HG03280 (cell line): ENCODE data around the gene C4orf50.
"Not testable (repeated sequence)": the region's sequence is repeated elsewhere in the genome, so short reads cannot be mapped to it uniquely, and the experiment has no call there.

Experiments used
- ATAC-seq: cut with Tn5 transposase; IDR thresholded peaks from one replicate; pipeline ENCODE4 v1.9.1; 2021; ENCODE audit warnings: mild to moderate bottlenecking, moderate library complexity; ENCODE audit not compliant: unreplicated experiment

The C4orf50 gene

DNA sequence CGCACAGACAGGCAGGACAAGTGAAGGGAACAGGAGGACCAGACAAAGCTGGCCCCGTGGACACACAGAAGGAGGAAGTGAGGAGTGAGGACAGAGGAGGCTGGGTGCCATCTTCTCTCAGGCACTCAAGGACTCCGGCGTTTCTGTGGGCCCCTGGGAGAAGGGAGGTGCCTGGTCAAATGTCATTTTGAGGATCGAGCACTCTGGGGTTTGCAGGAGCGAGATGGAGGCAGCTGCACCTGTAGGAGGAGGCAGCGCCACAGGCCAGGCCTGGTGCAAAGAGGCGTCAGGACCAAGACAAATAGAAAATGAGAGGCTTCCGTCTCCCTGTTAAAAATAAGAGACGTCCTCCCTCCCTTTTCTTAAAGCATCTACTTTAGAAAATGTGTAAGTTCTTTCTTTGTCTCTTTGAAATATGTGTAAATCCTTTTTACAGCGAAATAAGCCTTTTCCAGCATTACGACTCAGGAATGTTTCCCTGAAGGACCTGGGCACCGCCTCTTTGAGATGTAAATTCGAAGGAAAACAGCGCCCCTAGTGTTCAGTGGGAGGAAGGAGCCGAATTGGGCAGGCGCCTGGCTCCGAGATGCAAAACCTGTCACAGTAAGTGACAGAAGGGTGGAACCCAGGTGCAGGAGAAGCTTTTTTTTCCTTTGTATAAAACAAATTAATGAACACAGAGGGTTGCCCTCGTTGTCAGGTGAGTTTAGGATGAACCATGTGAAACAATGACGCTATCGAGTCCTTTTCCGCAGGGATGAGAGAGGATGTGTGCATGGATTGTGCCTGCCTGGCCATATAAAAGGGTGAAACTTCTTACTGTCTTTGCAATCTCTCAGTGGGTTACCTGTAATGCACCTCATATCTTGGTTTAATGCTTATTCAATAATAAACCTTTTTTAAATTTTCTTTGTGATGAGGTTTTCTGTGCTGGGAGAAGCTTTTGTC is 1.4 kb upstream of the C4orf50 start:
- ATAC-seq: no peak

DNA sequence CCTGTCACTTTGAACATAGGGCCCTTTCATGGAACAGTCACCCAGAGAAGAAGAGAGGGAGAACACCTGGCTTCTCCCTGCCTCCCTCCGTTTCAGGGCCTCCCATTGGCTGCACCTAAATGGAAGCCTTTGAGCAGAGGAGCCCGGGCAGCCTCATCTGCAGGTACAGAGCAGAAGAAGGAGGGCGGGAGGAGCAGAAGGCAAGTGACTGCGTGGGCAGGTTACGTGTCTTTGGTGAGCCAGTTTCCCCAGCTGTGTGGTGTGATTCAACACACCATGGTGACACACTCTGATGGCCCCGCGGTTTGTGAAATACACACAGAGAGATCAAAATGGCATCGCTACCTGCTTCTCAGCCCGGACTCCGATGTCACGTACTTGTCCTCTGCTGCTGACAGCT is 431 bp downstream of the C4orf50 start:
- ATAC-seq: no peak

DNA sequence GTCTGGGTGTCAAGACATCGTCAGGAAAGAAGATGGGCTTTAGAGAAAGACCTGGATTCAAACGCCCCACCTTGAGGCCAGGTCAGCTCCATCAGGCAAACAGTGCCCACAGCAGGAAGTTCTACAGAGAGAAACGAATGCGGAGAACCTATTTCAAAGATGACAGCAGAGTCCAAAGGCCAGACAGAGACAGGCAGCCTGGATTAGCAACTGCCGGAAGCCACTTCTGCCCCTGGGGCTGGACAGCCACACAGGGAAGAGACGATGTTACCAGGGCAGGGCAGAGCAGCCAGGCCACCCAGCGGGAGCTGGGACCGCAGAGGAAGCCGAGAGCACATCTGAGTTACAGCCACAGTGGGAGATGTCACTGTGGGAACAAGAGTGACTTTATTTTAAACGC is 1.2 kb downstream of the C4orf50 start:
- no peak for ATAC-seq

DNA sequence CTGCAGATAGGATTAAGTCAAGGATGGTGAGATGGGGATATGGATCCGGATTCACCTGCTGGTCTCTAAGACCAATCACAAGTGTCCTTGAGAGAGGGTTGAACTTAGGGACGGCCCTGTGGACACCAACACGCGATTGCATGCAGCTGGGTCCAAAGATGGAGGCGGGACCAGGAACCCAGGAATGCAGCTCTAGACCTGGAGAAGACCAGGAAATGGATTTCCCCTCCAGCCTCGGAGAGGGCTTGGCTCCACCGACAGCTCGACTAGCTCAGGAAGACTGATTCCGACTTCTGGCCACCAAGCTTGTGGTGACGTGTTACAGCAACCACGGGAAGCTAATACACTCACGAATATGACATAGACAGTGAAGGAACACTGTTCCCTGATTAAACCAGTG is 4.7 kb downstream of the C4orf50 start:
- ATAC-seq: no peak

DNA sequence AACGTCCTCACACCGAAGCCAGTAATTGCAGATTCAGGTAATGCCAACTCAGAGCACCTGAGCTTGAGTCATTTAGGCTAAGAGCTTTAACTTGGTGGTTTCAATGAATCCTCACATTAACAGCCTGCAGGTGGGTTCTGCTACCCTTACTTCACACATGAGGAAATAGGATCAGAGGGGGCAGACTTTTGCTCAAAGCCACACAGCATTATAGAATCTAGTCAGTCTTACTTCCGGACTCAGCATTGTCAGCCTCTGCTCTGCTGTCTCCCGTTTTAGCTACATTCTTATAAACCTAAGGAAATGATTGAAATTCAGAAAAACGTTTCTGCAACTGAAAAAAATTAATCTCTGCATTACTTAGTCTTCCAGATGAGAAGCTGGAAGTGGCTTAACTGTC is 6.0 kb downstream of the C4orf50 start:
- no peak for ATAC-seq

DNA sequence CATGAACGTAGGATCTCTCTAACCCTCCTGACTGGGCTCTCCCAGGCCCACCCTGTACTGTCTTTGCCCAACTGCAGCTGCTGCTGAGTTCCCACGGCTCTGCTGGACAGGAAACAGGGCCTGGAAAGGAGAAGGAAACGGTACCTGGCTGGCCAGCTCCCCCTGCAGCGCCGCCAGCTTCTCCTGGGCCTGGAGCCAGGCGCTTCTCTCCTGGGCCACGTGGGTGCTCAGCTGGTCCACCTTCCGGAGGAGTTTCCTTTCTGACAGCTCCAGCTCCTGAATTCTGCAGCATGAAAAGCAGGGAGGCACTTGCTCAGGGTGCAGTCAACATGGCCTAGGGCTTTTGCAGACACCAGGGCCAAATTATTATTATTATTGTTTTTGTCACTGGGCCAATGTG is 6.5 kb downstream of the C4orf50 start:
- no peak for ATAC-seq

DNA sequence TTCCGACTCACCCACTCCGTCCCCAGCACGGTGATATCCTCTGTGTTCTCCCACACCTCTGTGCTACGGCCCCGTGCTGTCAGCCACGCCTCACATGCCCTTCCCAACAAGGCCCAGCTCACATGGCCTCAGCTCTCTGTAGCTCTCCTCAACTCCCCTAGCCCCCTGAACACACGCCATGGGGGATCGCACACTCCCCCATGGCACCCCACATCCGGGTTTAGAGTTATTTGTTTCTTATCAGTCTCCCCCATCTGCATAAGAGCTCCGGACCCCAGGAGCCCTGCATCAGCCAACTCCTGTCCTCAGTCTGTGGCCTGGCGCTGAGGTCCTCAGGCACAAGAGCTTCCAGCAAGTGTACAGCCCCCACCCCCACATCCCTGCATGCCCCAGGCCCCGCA is 7.0 kb downstream of the C4orf50 start:
- ATAC-seq: no peak

DNA sequence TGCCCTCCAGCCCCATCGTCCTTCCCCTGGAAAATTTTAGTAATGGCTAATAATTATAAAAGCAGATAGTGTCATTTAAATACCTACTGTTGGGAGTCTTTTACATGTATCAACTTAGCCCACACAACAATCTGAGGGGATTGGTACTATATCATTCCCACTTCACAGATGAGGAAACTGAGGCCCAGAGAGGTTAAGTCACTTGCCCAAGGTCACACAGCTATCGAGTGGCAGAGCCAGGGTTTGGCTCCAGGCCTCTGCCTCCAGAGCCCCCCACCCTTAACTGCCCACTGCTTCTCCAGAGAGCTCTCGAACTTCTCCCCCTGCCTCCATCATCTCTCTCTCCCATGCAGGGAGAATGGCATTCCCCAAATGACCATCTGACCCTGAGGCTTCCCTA is 7.4 kb downstream of the C4orf50 start:
- ATAC-seq: no peak

DNA sequence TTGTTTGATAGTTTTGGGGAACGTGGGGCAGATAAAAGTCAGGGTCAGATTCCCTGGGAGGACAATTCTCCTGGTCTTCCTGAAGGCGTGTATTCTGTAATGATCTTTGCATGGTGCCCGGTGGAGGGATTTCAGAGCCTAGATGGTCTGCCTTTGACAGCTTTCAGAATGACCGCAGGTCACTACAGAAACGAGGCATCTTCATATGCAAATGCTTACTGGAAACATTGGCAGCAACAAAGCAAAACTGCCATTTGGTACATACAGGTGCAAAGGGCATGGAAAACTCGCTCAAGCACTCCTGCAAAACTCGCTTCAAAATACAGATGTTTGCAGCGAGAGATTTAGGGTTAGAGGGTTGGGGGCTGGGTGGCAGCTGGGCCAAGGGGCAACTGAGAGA is 8.8 kb downstream of the C4orf50 start:
- ATAC-seq: no peak

DNA sequence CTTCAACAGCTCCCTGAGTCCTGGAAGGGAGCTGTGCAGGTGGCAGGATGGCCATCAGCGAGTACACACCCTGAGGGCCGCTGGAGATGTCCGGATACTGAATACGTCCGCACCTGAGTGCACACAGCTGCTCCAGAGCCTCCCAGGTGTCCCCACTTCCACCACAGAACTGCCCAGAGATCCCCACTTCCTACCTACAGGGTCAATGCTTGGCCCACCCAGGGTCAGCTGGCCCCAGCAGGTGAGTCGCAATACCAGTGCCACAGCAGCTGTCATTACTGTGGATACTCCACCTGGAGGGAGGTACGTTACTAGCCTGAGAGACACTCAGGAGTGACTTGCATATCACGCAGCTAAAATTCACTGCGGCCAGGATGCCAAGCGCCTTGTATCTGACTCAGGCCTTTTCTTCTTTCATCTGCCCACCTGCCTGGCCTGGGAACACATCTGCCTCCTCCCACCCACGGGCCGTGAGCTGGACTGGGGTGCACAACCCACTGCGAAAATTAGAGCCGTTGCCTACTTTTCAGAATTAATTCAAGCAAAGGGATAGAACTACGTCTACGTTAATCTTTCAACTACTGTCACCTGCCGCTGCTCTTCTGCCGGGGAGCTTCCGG is 9.4 kb downstream of the C4orf50 start:
- ATAC-seq: no peak

DNA sequence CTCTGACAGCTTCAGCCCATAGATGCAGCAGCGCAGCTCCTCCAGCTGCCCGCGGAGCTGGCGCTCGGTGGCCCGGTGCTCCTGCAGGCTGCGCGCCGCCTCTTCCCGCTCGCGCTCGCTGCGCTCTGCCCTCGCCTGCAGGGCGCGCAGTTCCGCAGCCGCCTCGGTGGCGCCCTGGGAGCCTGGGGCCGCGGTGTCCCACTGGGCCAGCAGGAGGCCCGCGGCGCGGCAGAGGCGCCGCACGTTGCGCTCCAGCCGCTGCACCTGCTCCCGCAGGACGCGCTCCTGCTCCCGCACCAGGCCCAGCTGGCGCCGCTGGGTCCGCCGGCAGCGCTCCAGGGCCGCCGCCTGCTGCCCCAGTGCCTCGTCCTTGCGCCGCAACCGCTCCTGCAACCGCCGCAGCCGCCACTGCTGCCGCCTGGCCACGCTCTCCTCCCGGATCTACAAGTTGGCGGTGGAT is 10.1 kb downstream of the C4orf50 start:
- no peak for ATAC-seq

DNA sequence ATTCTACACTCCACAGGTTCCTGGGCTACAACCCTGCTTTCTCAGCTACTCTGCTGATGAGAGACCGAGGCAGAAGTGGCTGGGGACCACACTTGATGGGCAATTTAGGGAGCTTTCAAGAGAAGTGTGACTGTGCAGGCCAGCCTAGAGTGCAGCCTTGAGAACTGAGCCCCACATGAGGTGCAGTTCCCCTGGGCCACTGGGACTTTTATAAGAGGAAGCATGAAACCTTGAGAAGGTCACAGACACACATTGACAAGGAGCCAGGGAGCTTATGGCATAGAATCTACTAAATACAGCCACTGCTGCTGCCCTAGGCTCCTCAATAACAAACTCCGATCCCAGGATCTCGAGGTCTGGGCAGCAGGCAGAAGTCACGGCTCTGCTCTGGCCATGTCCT is 13.1 kb downstream of the C4orf50 start:
- ATAC-seq: no peak

DNA sequence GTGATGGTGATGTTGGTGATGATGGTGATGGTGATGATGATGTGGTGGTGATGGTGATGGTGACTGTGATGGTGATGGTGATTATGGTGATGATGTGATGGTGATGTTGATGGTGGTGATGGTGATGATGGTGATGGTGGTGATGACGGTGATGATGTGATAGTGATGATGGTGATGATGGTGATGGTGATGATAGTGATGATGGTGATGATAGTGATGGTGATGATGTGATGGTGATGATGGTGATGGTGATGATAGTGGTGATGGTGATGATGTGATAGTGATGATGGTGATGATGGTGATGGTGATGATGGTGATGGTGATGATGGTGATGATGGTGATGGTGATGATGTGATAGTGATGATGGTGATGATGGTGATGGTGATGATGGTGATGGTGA is 14.7 kb downstream of the C4orf50 start:
- not testable (repeated sequence) for ATAC-seq

DNA sequence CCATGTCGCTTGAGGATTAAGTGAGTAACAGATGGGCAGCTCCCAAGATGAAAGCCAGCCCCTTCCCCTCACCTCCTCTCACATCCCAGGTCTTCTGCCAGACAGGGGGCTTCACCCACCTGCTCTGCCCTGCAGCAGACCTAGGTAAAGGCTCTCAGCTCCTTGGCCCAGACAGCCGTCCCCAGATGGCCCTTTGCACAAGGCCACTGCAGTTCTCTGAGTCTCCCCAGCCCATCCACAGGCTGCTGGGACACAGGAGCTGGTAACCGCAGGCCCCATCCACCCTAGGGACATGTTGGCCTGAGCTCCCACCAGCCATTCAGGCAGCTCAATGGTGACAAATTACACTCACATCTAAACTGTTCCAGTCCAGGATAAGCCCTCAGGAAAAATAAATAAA is 15.3 kb downstream of the C4orf50 start:
- no peak for ATAC-seq

DNA sequence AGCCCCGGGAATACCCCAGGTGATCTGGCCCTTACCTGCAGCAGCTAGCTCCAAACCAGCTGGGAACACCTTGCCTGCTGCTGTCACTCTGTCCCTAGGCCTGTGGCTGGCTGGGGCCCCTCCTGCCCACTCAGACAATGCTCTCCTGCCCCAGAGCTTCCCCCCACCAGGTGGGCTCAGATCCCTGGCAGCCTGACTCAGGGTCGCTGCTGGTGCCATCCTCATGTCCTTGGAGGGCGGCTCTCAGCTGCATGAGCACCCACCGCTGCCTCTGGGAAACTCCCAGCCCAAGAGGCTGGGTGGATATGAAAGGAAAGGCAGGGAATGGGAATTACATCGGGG is 15.8 kb downstream of the C4orf50 start:
- ATAC-seq: no peak

DNA sequence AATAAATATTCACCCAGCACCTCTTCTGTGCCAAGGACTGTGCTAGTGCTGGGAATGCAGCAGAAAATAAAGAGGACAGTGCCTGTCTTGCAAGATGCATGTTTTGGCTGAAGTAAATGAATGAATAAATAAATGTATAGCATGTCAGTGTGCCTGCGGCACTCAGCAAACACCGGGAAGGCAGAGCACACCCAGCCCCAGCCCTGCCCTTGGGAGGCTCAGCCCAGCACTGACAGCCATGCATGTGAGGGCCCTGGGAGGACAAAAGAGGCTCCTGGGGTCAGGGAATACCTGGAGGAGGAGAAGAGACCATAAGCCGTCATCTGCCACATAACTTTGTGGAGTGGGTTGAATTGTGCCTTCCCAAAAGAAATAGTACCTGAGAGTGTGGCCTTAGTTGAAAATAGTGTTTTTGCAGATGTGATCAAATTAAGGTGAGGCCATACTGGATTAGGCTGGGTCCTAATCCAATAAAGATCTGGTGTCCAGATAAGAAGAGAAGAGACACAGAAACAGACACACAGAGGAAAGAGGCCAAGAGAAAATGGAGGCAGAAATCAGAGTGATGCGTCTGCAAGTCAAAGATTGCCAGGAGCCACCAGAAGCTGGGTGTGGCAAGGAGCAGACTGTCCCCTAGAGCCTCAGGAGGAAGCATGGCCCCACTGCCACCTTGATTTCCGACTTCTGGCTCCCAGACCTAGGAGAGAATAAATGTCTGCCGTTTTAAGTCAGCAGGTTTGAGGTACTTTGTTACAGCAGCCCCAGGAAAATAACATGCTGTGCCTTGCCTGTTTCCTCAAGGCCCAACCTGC is 16.3 kb downstream of the C4orf50 start:
- no peak for ATAC-seq

DNA sequence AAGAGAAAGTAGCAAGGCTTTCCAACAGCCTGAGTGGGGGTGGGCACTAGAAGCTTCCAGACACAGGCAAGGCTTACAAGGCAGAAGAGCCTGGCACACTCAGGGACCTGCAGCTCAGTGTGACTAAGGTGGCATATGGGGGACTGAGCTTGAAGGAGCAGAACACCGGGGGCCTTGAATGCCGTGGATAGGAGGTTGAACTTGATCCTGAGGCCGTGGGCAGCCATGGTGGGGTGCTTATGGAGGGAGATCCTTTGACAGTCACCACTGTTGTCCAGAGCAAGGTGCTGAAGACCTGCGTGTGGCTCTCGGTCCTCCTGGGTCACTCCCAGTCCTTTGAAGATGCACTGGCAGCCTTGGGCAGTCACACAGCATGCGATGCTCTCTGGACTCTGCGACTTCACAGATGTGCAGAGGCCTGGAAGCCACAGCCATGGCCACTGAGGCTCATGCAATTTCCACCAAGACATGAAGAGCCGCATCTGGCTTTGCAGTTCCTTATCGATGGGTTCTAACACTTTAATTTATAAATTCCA is 18.3 kb downstream of the C4orf50 start:
- no peak for ATAC-seq

DNA sequence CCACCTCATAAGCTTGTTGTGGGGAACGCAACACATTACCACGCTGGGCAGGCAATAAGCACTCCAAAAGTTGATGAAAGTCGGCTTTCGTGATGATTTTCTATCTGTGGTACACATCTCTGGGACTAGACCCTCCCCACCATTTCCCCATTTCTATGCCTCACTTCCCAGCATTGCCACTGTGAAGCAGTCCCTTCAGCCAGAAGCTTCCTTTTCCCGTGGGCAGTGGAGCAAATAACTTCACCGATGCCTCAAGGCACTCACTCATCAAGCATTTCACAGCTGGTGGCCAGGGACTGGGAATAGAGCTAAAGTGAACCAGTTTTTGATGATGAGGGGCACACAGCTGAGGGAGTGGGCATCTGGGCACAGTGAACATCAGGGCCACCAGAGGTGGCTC is 18.9 kb downstream of the C4orf50 start:
- ATAC-seq: no peak

DNA sequence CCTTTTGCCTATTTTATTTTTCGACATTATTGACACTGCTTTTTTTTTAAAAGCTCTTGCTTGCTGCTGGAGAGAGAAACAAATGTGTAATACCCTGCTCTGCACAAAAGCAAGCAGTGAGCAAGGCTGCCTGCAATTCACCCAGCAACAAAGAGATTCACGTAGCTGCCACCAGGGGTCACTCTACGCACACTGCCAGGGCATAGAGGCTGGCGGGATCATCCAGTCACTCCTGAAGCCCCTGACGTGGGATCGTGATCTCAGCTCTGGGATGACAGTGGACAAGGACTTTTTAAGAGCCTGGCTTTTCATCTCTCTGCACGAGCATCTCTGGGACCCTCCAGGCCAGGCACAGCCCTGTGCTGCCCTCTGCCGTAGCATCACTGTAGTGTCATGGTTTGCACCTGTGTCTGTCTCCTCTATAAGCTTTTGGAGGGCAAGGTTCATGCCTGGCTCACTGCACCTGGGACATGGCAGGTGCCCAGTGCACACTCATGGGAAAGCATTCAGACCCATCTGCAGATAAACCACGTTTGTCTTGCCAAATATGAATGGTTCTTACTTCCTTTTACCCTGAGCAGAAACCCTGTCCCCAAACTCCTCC is 19.8 kb downstream of the C4orf50 start:
- no peak for ATAC-seq

DNA sequence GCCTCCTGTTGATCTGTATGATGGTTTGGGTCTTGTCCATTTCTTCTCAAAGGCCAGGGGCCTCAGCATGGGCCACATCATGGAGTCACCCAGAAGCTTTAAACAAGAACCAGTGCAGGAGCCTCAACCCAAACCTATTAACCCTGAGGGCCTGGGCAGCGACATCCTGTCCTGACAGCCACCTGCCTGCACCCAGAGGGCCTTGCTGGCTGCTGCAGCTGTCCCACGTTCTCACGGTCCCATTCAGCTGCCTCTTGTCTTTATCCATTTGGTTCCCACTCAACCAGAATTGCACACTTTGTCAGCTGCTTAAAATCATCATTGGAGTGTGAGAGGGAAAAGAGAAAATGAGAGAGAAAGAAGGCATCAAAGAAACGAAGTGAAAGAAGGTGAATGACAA is 21.6 kb downstream of the C4orf50 start:
- ATAC-seq: no peak
